CD1c-positive myeloid dendritic cell (primary cell): Measurements from ENCODE around the gene IGF1R.

Source experiments
- DNase-seq: peaks from one replicate; pipeline ENCODE4 v3.0.0-alpha.2; 2016; ENCODE audit errors: extremely low spot score

IGF1R gene

GRCh38 chr15:98796685-98797357, 148.5 kb downstream of the IGF1R start:
- DNase-seq: no peak

DNA sequence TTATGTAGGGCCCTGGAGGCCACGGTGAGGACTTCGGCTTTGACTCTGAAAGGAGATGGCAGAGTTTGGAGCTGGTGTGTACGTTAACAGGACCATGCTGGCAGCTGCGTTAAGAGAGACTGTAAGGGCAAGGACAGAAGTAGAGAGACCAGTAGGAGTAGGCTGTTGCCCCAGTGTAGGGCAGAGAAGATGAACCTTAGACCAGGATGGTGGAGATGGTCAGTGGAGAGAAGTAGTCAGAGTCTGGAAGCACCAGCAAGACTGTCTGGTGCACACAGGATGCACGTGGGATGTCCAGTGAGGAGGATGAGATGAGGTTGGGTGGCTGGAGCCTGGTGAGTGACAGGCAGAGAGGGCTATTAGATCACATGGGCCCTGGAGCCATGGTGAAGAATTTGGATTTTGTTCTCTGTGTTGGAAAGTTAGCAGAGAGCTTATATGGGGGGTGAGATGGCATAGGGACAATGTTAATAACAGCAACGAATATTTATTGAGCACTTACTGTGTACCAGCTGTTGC, 150.1 kb downstream of the IGF1R start:
- no peak for DNase-seq

GRCh38 chr15:98799461-98800390, 151.4 kb downstream of the IGF1R start:
- no peak for DNase-seq

DNA sequence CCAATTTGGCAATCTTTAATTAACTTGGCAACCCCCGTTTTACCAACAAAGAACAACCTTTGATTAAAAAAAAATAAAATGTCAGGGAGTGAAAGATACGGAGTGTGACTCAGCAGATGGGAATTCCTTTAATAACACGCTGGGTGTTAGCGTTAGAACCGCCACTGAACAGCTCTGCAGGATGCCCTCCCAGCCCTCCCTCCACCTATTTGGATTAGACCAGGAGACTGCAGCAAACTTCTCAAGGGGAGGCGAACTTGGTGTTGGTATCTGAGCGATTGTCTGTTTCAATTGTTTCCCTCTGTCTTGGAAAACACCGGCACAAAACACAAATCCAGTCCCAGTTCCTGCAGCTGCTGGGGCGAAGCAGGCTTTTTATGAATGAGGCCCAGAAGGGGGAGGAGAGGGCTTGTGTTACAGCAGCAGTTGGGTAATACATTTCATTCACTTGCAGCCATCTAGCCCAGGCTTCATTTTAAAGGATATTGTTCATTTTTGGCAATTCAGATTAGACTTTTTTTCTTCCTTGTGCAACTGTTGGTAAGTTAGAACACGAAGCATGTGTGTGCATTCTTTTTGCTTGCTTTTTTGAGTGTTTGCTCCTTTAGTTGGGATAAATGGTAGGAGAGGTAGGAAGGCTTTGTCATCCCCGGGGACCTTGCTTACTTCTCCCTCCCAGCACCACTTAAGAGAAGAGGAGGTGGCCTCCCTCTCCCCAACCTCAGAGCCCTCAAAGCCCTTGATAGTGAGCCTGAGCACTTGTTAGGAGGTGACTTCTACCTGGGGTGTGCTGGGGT, 152.3 kb downstream of the IGF1R start:
- DNase-seq: peak; percentile 21

- no peak for DNase-seq
Observed at GRCh38 chr15:98801234-98801561, 152.9 kb downstream of the IGF1R start.

DNA sequence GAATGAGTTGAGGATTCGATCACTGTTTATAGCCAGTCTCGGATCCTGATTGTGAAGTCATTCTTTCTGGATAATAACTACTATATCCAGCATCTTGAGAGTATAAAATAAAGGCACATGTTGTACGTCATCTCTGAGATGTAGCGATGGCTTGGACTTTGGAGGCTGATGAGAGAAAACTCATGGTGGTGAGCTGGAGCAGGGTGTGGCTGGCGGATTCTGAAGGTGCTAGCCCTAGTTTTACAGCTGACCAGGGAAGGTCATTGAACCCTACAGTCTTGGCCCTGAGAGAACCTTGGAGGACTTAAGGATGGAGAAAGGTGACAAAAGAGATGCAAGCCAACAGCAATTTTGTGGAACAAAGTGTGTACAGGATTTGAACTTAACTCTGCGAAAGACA, 153.8 kb downstream of the IGF1R start:
- no peak for DNase-seq

DNA sequence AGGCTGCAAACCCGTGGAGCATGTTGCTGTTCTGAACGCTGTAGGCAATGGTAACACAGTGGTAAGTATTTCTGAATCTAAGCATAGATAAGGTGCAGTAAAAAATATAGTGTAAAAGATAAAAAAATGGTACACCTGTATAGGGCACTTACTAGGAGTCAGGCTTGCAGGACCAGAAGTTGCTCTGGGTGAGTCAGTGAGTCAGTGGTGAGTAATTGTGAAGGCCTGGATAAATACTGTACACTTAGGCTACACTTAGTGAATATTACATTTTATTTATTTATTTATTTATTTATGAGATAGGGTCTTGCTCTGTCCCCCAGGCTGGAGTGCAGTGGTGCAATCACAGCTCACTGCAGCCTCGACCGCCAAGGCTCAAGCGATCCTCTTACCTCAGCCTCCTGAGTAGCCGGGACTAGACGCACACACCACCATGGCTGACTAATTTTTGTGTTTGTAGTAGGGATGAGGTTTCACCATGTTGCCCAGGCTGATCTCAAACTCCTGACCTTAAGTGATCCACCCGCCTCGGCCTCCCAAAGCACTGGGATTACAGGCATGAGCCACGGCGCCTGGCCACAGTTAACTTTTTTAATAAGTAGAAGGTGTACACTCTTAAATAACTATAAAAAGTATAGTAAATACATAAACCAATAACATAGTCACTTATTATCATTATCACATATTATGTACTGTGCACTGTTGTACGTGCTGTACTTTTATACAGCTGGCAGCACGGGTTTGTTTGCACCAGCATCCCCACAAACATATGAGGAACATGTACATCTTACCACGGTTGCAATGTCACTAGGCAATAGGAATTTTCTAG, 155.1 kb downstream of the IGF1R start:
- DNase-seq: no peak

- DNase-seq: no peak
Observed at GRCh38 chr15:98804057-98804380, 155.7 kb downstream of the IGF1R start.

DNA sequence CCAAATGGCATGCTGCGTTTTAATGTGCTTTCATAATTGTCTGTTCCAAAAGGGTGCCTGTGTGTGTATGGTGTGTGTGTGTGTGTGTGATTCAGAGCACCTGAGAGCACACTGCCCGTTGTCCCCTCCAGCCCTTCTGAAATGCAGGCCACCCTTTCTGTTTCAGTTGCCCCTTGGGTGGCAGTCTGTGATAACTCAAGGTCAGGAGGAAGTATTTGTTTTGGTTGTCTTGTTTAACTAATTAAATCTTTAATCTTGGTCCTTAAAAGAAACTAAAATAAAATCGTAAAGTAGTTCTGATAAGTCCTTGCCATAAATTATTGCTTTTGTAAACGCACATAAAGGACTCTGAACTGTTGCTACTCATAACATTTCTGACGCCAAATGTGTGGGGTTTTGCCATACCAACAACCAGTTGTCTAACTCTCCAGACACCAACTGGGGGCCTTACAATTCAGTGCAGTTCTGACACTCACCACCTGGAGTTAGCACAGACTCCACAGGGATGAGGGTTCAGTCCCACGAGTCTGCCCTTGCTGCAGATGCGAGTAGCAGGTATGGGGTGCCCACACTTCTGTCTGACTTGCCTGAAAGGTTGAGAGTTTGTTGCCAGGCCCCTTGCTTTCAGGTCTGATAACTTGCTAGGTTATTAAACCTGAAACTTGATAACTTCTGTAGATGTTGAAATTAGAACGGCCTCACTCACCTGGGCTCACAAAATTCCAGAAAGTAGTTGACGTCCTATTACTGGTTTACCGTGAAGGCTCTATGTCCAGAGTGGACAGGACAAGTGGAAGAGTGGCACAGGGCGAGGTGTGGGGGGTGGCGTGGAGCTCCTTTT, 157.3 kb downstream of the IGF1R start:
- DNase-seq: no peak

DNA sequence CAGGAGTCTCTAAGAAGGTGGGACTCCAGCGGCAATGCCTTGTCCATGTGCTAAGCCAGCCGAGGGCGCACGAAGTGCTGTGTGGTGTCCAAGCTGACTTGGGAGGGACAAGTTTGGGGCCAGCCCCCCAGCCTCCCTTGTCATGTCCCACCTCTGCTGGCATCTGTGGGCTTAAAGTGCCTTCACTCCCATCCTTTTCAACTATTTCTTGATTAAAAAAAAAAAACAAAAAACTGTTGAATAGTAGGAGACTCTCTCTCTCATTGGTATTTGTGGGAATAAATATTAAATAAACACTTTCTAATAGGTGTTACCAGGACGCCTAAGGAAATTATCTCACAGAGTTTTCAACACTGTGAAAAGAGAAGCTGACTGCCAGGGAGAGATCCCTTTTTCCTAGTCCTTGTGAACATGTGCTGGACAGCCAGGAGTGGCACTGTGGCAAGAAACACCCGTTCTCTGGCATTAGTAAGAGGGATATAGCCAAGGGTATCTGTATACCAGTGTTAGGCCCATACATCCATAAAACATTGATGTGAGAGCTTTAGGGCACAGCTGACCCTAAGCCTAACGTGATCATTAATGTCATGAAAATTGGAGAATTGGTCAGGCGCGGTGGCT, 158.0 kb downstream of the IGF1R start:
- no peak for DNase-seq

DNA sequence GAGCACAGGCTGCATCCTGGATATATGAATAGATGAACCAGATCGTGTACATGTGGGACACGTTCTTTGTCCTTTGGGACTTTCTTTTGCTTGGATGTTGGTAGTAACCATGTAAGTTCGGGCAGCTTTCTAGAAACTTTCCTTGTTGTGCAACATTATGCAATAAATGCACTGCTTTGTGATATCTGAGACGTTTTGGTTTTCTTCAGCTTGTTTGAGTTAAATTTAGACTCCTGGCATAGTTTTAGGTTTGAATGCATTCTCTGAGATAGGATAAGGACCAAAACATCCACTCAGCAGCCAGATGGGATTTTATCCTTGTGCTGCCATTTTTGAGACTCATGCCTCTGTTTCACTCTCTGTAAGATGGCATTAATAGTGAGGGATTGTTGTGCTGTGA, 158.9 kb downstream of the IGF1R start:
- no peak for DNase-seq

- no peak for DNase-seq
Observed at GRCh38 chr15:98809273-98809672, 160.9 kb downstream of the IGF1R start.

GRCh38 chr15:98812716-98813446, 164.5 kb downstream of the IGF1R start:
- no peak for DNase-seq

DNA sequence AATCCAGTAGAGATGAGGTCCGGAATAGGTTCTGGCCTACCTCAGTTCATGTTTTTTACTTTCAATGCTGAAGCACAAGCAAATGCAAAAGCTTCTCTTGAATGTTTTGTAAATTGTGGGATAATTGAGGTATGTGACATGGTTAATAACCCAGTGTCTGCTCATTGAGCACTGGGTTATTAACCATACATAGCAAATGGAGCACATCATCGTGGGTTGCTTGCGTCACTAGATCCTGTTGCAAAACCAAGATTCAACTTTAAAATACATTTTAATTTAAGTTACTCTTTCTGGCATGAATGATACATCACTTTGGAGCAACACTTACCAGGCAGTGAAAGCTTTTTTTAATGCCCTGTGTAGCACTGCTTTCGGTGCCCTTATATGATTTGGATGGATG, 165.6 kb downstream of the IGF1R start:
- no peak for DNase-seq

DNA sequence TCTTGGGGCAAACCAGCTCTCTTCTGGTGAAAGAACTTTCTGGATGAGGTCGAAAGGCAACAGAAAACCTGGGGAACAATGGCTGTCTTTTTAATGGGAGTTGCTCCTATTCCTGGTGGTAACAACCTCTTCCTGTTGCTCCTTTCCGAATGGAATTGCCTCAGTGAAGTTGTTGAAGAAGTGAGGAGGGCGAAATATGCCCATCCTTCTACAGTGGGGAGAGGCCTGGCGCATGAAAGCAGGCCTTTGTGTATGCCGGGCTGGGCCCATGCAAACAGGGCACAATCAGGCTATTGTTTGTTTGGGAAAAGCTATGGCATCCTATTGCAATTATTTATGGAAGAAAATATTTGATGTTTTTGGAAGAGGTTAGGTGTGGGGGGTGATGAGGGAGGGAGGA, 166.9 kb downstream of the IGF1R start:
- no peak for DNase-seq

DNA sequence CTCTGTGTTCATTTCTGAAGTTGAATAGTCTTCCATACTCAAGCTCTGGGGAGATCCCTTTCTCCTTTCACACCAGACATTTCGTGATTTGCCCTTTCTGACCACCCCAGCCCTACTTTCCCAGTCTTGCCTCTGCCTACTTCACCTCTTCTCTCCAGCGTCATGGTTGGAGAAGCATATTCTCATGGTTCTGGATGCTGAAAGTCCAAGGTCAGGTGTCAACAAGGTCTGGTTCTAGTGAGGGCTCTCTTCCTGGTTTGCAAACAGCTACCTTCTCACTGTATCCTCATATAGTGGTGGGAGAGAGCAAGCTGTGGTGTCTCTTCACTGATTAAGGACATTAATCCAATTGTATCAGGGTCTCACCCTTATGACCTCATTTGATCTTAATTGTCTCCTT, 169.4 kb downstream of the IGF1R start:
- no peak for DNase-seq

DNA sequence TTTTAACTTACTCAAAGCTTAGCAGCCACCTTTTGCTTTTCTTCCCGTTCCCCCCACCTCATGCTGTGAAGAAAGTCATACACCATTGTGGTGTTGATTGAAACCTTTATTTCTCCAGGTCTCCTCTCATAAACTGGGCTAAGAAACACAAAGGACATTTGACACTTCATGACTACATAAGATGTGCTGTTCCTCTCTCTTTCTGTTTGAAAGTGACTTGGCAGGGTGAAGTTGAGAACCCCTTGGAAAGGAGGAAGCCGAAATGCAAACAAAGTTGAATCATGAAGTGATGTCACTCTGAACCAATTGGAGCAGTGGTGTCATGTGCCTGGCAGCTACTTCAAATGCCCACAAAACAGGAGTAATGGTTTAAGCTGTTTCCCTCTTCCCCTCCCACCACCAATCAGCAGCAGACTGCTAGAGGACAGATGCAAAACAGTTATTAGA, 174.7 kb downstream of the IGF1R start:
- peak; percentile 73 for DNase-seq

DNA sequence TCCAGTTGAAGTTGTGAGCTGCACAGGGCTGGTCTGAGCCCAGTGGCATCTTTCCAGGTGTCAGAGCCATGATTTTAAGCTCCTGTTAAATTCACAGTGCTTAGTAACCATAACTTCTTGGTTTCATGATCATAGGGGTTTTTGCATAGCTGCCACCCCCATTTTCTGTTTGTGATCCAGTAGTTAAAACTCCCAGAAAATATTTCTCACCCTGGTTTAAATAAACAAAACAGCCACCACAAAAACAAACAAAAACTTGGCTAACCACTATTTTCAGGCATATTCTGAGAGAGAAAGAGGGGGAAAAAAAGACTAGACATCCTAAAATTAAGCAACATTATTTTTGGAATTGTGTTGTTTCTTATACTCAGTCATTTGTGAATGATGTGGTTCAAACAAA, 175.3 kb downstream of the IGF1R start:
- DNase-seq: no peak

- DNase-seq: no peak
Observed at GRCh38 chr15:98824595-98824994, 176.3 kb downstream of the IGF1R start.
